CD1c-positive myeloid dendritic cell (primary cell): ENCODE data around the gene ELFN1.

Experiments used
- DNase-seq: peaks from one replicate; pipeline ENCODE4 v3.0.0-alpha.2; 2016; ENCODE audit errors: extremely low spot score

ELFN1 gene

DNA sequence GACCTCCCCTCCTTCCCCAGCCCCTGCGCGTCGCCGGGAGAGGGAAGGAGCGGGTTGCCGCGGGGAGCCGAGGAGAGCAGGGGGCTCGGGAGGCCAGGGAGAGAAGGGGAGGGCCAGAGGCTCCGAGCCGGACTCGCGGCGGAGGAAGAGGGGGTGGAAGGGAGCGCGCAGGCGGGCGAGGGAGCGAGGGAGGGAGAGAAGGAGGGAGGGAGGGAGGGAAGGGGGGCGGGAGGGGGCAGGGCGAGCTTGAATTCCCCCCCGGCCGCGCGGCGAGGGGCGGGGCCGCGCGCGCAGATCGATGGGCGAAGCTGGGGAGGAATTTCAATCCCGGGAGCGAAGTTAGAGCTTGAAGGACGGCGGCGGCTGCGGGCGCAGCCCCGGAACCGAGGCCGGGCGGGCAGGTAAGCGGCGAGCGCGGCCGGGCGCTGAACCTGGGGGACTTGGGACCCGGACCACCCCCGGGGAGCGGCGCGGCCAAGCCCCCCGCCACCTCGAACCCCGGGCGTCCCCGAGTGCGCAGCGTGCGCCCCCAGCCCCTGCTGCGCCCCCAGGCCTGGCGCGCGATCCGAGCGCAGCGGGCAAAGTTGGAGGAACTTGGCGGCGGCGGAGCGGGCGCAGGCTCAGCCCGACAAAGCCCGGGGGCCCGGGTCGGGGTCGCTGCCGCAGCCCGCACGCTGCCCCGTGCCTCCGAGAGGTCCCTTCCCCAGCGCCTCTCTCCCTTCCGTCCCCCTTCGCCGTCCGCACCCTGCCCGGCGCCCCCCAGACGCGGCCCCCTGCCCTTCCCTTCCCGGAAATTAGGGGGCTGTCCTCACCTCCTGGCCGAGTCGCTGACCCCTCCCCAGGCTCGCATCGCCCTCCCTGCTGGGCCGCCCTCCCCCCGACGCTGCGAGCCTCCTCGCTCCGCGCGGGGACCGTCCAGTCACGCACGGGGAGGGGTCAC lies at the start of gene ELFN1:
Gene ELFN1 (plus strand): TSS at position 324 of the 940 bp plus-strand sequence. CDS start 74,320 bp downstream, outside the sequence.
- DNase-seq: no peak

DNA sequence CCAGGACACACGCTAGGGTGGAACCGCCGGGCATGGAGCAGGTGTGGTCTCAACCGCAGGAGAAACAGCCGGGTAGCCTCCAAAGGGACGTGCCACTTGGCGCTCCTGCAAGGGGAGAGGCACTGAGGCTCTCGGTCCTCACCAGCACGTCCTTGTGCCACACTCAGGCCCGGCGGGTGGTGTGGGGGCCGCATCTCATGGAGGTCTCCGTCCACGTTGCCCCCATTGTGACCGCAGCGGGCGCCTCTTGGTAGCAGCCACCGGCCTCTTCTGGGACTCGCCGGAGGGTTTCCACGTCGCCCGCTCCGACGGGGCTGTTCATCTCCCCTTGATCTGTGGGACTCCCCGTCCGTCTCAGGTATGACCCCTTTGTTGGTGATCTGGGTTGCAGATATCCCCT lies 49.2 kb upstream of the ELFN1 start:
- no peak for DNase-seq

DNA sequence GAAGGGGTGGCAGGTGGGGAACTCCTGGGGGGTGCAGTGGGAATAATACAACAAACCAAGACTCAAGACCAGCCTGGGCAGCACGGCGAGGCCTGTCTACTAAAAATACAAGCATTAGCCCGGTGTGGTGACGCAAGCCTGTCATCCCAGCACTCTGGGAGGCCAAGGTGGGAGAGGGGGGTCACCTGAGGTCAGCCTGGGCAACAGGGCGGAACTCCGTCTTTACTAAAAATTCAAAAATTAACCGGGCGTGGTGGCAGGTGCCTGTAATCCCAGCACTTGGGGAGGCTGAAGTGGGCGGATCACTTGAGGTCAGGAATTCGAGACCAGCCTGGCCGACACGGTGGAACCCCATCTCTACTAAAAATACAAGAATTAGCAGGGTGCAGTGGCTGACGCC lies 48.4 kb upstream of the ELFN1 start:
- no peak for DNase-seq

DNA sequence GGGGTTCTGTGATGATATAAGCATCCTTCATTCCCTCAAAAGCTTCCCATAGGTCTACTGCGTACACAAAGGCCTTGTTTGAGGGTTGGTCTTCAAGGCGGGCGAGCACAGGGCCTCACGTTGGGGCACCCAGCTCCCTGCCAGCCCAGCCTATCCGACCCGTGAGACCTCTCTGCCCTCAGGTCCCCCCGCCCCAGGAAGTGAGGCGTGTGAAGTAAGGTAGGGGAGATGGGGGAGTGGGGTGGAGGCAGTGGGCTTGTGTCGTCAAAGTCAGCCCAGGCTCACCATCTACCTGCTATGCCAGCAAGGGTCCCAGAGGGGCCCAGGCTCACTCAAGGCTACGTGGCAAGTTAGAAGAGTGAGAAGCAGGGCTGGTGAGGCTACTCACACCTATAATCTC lies 47.6 kb upstream of the ELFN1 start:
- no peak for DNase-seq

GRCh38 chr7:1623810-1624209 lies 46.3 kb upstream of the ELFN1 start:
- no peak for DNase-seq

DNA sequence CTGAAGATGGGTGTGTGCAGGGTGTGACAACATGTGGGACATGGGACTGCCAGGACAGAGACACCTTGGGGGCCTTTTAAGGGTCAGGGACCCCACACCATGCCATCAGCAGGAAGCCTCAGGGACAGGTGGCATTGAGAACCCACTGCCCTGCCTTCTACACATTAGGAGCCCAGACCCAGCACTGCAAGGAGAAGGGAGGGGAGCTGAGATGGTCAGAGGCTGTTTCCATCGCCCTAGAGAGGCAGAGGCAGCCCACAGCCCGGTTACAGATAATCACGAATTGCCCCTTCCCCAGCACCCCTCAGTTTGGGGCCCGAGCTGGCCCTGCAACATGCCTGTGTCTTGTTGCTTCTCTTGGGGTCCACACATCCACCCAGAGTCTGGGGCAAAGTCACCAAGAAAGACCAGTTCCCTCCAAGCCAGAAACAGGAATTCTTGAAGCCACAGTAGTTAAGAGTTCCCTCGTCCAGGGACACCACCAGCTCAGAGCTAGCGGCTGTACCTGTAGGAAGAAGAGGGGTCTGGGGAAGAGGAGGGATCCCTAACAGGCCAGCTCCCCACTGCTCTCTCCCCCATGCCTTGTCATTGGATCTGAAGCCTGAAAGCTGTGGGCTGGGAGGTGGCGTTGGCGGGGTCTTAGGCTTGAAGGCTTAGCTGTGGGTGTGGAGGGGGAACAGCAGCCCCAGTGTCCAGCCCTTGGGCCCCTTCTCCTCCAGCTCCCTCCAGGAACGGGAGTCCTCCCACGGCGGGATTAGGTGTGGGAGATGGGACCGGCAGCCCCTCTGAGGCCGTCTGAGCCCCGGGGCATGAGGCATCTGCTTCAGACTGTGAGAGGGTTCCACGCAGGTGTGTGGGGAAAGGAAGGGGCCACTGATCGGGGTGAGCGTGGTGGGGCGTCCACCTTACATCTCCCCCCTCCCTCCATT lies 44.8 kb upstream of the ELFN1 start:
- DNase-seq: no peak

- no peak for DNase-seq
Observed at GRCh38 chr7:1626769-1627168, 43.3 kb upstream of the ELFN1 start.

DNA sequence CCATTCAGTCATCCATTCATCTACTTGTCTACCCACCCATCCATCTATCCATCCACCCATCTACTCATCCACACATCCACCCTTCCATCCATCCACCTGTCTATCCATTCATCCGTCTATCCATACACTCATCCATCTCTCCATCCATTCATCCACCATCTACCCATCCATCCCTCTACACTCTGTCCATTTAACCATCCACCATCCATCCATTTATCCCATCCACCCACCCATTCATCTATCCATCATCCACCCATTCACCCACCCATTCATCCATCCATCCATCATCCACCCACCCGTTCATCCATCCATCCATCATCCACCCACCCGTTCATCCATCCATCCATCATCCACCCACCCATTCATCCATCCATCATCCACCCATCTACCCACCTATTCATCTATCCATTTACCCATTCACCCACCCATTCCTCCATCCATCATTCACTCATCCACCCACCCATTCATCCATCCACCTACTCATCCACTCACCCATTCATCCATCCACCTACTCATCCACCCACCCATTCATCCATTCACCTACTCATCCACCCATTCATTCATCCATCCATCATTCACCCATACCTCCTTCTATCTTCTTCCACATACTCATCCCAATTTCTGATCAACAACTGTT lies 39.3 kb upstream of the ELFN1 start:
- no peak for DNase-seq

DNA sequence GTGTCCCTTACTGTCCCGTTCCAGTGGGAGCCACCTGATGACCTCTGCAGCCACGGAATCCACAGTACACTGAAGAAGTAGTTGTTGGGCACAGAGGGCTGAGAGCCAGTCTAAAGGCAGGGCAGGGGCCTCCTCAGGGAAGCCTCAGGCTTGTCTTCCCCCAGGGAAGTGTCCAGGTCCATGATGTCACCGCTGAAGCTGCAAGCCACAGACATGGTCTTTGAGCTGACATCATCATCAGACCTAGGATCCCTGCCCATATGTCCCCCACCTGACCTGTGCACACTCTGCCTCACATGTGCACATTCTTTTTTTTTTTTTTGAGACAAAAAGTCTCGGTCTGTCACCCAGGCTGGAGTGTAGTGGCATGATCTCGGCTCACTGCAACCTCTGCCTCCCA lies 38.4 kb upstream of the ELFN1 start:
- DNase-seq: no peak

GRCh38 chr7:1632506-1632905 lies 37.6 kb upstream of the ELFN1 start:
- DNase-seq: no peak

DNA sequence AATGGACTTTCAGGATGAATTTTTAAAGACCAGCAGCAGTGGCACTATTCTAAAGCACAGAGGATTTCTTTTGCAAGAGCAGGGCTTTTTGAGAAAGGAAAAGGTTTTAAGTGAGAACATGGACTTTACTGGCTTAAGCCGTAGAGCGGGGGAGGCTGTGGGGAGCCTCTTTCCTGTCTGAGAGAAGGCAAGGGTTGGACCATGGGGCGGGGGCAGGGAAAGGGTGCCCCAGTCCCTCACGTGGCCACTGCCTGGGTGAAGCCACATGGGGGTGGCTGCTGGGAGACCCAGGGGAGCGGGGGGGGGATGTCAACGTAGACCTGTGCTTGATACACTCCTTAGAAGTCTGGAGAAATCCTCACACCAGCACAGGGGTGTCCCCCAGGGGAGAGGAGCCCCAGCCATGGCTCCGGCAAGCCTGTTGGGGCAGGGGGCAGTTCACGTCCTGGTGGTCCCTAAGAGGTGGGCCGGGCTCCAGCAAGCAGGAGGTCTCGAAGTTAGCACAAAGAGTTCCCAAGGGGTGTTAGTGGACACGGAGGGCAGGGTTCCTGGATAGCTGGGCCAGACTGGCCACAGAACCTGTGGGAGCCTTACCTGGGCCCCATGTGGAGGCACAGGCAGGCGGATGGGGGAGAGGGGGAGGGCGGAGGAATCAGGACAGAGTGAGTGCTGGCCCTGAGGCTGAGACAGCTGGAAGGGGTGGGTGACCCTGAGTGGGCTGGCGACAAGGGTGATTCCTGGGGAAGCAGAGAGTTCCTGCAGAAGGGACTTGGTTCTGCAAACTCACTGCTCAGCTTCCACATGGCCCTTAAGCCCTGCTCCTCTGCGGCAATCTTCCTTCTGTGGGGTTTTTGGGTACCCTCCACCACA lies 36.9 kb upstream of the ELFN1 start:
- no peak for DNase-seq

DNA sequence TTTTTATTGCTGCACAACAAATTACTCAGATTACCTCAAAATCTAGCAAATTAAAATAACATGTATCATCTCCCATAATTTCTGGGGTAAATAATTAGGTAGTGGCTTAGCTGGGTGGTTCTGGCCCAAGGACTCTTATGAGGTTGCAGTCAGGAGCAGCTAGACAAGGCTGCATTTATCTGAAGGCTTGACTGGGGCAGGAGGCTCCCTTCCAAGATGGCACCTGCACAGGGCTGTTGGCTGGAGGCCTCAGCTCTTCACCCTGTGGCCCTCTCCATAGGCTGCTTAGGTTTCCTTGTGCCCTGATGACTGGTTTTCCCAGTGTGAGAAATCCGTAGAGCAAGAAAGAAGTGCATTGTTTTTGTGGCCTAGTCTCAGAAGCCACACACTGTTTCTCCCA lies 34.7 kb upstream of the ELFN1 start:
- DNase-seq: no peak

DNA sequence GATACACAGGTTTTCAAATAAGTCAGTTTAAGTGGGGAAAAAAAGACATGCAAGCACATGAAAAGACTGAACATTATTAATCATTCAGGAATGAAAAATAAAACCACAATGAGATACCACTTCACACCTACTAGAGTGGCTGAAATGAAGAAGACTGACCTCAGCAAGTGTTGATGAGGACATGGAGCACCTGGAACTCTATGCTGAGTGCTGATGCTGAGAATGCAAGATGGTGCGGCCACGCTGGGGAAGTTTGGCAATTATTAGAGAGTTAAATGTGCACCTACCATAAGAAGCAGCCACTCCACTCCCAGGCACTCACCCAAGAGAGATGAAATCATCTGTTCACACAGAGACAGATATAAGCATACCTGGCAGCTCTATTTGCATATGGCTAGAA lies 32.9 kb upstream of the ELFN1 start:
- DNase-seq: no peak

DNA sequence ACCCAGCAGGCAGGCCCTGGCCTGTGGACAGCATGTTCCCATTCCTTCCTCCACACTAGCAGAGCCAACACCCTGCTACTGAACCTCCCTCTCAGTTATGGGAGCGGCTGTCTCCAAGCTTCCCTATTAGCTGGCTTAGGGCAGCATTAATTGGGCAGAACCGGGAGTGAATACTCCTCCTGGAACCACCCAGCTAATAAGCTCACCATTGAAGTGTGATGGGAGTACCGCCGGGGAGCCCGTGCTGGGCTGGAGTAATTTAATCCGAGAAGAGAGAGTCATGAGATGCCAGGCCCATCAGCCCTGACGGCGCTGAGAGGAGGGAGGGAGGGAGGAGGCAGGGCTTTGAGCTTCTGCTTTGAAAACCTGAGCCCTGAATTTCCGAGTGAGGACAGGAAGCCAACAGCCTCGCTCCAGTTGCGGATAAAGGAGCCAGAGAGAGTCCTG lies 31.8 kb upstream of the ELFN1 start:
- DNase-seq: no peak

- DNase-seq: no peak
Observed at GRCh38 chr7:1639071-1639470, 31.0 kb upstream of the ELFN1 start.

GRCh38 chr7:1639532-1640175 lies 30.4 kb upstream of the ELFN1 start:
- no peak for DNase-seq

GRCh38 chr7:1640376-1641172 lies 29.5 kb upstream of the ELFN1 start:
- DNase-seq: no peak

DNA sequence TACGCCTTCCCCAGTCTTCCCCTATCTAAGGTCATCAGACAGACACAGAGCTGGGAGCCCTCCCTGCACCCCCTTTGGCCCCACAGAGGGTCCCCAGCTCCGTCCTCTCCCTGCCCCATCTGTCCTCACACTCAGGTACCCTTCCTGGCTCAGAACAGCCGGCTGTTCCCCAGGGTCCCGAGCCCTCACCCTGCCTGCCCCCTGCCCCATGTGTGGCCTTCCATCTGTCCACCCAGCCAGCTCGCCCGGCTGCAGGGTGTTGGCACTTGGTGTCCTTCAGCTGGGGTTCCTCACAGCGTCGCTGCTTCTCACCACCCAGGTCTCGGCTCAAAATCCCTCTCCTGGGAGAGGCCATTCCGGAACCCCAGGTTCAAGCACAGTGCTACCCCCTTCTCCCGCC lies 28.9 kb upstream of the ELFN1 start:
- DNase-seq: no peak

GRCh38 chr7:1641661-1642260 lies 28.3 kb upstream of the ELFN1 start:
- no peak for DNase-seq
